ENCODE data around the gene HPCAL1.

Gene HPCAL1

DNA sequence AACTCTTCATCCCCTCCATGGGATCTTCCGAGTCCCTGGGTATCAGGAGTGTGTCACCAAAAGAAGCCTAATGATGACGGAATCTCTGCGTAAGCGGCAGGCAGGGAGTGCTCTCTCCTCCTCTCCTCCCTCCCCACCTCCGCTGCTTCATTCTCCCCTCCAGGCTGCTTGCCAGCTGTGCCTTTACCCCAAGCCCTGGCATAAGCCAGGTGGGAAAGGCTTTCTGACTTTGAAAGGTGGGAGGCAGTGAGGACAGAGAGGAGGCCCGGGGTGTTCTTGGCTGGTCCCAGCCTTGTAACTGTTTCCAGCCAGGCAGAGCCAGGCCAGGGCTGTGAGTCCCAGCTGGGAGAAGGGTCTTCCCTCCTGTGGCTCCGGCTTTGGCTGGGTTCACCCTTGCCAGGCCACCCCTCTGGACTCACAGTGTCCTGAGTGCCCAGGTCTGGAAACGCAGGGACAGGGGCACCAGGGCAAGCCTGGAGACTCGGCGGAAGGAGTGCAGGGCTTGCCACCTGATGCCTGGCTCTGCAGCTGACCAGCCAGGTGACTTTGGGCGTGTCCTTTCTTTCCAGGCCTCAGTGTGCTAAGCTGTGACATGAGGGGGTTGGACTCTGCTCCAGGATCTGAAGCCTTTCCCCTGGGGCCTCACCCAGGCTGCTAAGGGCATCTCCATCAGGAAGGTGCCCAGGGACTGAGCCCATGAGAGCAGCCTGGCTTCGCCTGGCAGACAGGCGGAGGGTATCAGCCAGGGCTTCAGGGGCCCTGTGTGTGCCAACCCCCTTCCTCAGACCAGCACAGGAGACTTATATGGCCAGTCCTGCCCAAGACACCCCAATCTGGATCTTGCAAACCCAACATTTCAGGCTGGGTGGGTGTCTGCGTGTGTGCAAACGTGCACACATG is 32.7 kb upstream of the HPCAL1 start:
- DNase-seq = no peak

DNA sequence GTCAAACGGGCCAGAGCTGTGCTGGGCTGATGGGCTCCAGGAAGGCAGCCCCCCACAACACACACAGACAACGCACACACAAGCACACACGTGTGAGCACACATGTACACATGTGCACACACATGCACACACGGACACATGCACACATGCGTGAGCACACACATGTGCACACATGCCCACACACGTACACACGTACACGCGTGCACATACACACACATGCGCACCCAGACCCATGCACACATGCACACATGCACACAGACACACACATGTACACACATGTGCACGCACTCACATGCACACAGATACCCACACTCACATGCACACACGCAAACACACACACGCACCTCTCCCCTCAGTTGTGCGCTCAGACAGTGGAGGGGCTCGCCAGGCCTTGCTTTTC is 31.2 kb upstream of the HPCAL1 start:
- no peak for DNase-seq

DNA sequence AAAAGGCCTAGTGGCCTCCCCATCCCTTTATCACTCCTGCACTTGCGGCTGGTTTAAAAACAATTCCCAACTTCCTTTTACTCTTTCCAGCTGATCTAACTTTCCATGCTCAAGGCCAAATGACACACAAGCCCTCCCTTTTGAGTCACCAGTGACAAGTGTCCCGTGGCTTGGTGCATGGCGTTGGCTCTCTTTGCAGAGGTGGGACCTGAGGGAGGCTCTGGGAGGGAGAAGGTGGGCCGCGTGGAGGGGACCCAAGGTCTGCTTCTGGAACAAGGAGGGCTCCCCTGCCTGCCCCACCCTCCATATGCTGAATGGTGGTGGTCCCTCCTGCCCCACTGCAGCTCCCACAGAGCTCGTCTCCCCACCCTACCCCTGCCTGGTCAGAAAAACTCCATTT is 30.8 kb upstream of the HPCAL1 start:
- no peak for DNase-seq

DNA sequence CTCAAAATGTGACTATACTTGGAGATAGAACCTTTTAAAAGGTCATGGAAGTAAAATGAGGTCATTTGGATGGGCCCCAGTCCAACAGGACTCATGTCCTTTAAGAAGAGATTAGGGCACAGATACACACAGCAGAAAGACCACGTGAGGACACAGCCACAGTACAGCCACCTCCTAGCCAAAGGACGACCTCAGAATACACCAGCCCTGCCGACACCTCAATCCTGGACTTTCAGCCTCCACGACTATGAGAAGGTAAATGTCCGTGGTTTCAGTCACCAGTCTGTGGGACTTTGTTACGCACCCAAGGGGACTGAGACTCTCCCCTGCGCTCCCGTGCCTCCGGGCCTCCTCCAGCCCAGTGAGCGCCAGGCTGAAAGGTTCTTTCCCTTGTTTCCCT is 30.2 kb upstream of the HPCAL1 start:
- no peak for DNase-seq

DNA sequence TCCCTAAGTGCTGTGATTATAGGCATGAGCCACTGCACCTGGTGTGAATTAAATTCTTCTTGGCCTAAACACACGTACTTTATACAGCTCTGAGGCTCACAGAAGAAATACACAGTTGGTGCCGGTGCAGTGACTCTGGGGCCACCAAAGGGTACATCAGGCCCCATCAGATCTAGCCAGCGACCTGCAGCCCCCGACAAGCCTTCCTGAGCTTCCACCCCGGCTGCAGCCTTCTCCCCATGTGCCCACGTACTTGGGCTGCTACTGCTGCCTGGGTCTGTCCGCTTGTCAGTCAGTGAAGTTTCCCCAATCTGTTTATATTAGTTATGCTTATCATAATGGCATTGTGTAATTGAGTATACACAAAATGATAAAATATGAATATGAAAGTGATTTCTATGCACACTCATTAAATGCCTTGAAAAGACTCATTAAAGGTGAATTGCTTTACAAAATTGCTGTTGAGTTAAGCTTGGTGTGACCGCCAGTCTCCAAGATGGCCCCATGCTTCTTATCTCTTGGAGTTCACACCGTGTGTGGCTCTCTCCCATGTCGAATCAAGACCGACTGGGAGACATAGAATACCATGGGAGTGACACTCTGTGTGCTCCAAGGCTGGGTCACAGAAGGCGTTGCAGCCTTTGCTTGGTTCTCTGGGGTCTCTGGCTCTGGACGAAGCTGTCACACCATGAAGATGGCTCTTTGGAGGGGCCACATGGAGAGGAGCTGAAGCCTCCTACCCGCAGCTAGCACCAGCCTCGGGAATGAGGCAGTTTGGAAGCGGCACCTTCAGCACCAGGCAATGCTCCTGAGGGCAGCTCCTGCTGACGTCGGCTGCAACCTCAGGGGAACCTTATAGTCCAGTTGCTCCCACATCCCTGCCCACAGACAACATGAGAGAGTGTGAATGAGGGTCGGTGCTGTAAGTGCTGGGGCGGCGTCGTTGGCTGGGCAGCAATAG is 29.2 kb upstream of the HPCAL1 start:
- DNase-seq = no peak

DNA sequence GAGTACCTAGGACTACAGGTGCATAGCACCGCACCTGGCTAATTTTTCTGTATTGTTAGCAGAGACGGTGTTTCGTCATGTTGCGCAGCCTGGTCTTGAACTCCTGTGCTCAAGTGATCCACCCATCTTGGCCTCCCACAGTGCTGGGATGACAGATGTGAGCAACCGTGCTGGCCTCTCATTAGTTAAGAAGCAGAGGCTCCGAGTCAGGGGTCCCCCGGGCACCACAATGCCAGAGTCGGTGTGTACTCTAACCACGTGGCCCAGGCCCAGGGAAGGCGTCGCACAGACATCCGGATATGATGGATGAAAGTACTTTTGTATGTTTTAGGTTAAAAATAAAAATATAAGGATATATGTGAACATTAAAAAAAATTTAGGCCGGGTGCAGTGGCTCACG is 28.3 kb upstream of the HPCAL1 start:
- no peak for DNase-seq

DNA sequence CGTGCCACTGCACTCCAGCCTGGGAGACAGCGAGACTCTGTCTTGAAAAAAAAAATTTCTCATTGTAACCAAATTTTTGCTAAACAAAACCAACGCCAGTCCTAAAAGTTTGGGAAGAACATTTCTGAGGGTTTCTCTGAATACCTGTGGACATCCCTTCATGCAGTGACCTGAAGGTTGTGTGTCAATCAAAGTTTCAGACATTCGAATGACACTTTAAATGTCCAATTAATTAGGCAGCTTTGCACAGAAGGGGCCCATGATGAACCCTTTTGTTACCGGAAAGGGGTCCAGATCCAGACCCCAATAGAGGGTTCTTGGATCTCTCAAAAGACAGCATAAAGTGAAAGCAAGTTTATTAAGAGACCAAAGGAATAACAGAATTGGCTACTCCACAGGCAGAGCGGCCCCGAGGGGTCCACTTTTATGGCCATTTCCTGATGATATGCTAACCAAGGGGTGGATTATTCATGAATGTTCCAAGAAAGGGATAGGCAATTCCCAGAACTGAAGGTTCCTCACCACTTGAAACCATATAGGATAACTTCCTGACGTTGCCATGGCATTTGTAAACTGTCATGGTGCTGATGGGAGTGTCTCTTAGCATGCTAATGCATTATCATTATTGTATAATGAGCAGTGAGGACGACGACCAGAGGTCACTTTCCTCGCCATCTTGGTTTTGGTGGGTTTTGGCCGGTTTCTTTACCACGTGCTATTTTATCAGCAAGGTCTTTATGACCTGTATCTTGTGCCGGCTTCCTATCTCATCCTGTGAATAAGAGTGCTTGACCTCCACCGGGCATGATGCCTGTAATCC is 27.5 kb upstream of the HPCAL1 start:
- no peak for DNase-seq

DNA sequence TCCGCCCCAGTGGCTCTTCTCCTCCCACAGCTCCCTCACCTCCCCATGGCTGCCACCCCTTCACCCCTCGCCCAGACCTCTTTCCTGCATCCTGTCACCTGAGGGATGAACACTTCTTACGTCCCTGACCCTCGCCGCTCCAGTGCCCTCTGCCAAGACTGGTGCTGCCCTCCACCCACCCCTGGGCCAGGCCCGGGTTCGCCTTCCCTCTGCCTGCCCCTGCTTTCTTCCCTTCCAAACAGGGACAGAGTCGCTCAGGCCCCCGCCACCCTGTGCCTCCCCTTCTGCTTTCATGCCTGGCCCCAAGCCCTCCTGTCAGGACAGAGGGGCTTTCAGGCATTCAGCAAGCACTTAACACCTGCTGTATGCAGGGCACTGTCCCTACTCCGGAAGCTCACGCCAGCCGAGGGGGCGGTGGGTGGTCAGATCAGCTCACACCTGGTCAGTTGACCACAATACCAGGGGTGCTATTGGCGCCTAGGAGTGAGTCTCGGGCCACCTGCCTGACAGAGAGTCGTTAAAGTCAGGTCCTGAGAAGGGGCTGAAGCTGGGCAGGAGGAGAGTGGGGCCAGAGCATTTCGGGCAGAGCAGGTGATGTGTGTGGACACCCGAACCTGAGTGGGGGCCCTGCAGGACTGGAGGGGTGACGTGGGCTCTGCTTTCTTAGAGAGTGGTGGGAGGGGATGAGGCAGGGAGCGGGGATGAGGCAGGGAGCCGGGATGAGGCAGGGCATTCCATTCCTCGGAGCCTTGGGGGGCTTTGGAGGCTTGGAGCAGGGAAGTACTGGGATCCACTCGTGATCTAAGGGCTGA is 26.0 kb upstream of the HPCAL1 start:
- no peak for DNase-seq

DNA sequence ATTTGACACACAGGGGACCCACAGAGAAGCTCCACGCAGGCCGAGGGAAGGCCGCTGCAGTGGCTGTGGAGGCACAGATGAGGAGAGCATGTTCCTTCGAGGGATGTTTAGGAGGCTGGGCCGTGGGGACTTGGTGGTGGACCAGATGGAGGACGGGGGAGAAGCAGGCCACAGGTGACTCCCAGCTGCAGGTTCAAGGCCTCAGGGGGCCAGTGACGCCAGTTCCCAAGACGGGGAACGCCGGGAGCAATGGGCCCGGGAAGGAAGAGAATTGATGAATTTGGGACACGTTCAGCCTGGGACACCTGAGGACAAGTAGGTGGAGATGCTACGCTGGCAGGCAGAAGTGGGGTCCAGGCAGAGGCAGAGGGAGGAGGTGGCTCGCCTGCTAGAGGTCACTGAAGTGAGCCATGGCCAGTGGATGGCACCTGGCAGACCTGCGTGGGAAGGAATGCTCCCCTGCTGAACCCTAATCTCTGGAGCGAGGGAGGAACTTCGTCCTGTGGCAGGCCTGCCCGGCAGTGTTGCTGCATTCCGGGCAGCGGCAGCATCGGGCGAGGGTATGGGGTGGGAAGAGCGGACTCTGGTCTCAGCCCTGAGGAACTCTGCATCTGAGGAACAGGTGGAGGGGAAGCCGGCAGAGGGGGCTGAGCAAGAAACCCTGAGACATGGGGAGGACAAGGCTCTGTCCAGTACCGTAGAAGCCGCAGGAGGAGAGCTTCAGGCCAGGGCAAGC is 25.2 kb upstream of the HPCAL1 start:
- DNase-seq = no peak

DNA sequence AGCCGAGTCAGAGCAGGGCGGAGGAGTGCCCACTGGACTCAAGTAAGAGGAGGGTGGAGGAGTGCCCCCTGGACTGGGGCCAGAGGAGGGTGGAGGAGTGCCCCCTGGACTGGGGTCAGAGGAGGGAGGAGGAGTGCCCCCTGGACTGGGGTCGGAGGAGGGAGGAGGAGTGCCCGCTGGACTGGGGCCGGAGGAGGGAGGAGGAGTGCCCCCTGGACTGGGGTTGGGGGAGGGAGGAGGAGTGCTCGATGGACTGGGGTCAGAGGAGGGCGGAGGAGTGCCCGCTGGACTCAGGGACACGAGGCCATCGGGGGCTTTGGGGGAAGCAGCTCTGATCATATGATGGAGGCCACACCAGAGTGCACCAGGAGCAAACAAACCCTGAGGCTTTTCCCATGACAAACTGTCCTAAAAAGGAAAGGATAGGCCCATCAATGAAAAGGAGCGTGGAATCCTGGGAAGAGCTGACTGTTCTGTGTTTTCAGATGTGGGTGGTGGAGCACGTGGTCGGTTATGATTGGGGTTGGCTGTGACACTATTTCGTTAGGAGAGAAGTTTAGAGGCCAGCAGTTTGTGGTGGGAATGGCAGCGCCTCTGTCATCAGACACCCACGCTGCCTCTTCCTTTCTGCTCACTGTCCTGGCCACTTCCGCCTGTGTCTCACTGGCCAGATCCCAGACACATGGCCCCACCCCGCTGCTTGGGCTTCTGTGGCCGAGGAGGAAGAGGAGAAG is 24.5 kb upstream of the HPCAL1 start:
- DNase-seq = no peak

DNA sequence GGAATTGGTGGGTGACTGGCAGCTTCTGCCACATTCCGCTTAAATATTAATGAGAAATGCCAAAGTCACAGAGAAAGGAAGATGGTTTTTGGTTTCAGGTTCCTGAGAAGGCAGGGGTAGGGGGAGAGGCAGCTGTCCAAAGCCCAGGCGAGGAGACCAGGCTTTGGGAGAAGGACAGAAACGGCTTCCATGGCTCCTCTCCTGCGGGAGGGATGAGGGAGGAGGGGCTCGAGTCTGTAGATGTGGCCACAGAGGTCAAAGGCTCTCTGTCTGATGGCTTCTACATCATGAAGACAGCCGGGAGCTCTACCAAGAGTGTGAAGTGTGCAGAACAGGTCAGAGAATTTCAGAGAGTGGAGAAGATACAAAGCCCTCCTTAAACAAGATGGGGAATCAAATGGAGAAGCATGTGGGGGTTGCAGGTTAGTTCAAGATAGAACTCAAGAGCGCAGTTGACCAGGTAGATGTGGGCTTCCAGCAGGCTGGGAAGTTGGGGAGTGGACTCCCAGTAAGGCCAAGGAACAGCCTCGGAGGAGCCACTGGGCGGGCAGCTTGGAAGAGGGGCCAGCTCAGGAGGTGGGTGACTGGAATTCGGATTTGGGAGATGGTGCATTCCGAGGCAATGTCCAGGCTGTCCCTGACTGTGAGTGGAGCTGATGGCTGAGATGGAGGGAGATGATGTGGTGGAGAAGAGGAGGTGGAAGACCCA is 23.8 kb upstream of the HPCAL1 start:
- no peak for DNase-seq

DNA sequence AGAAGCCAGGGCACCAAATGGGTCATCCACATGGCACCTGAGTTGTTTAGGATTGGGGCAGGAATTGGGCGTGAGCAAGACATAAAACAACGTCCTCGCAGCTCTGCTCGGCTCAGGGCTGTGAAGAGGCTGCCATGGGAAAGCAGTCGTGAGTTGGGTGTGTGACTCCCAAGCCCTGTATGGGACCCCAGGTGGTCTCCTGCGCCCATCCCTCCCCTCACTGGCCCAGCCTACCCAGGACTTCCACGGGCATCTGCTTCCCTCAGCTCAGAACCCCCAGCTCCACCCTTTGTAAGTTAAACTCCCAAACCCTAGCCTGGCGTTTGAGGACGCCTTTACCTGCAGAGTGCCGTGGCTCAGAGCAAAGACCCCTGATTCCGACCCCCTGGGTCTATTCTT is 23.2 kb upstream of the HPCAL1 start:
- no peak for DNase-seq

DNA sequence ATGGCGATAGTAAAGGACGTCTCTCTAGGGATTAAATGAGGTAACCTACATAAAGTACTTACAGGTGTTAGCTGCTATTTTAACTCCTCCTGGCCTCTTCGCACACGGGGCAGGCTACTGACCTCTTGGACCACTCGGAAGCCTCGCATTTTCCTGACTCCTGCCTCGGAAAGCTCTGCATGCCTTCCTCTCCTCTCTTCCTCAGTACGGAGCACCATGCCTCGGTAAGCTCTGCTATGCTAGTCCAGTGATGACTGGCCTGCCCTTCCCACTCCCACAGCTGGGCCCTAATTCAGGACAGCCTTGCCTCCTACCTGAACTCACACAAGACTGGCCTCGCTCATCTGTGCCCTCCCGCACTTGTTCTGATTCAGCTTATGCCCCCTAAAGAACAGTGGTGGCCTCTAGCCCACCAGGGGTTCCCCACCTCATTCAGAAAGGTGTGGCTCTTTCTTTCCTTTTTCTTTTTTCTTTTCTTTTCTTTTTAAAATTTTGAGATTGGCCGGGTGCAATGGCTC is 22.7 kb upstream of the HPCAL1 start:
- no peak for DNase-seq

DNA sequence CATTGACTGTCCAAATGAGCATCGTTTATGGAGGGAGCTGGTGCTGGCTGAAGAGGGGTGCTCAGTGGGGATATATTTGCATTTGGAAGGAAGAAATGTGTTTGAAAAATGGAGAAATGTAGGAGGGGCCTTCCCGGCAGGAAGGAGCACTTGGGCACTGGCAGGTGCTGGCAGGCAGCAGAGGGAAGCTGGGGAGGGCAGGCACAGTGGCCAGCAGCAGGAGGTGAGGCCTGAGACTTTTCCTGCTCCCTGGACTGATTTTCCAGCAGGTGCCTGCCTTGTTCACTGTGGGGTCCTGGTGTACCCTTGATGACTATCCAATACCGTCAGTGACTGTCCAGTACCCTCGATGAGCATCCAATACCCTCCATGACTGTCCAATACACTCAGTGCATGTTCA is 20.8 kb upstream of the HPCAL1 start:
- DNase-seq = no peak

DNA sequence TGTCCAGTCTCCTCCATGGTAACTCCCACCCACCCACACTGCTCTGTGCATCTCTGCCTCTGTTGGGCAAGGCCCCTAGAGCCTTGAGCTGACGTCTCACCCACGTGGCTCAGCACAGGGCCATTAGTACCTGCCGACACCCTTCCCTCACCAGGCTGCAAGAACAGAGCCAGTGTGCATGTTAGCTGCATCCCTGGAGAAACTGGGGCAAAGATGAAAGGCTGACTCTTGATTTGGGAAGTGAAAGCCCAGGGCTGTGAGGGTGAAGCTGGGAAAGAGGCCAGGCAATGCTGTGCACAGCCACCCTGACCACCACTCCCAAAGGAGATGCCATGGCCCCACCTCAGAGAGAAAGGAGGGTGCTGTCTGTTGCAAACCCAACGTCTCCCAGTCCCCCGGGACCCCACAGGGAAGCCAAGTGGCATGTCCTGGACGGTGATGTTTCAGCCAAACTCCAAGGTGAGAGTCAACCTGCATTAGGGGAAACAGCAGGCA is 20.0 kb upstream of the HPCAL1 start:
- no peak for DNase-seq

DNA sequence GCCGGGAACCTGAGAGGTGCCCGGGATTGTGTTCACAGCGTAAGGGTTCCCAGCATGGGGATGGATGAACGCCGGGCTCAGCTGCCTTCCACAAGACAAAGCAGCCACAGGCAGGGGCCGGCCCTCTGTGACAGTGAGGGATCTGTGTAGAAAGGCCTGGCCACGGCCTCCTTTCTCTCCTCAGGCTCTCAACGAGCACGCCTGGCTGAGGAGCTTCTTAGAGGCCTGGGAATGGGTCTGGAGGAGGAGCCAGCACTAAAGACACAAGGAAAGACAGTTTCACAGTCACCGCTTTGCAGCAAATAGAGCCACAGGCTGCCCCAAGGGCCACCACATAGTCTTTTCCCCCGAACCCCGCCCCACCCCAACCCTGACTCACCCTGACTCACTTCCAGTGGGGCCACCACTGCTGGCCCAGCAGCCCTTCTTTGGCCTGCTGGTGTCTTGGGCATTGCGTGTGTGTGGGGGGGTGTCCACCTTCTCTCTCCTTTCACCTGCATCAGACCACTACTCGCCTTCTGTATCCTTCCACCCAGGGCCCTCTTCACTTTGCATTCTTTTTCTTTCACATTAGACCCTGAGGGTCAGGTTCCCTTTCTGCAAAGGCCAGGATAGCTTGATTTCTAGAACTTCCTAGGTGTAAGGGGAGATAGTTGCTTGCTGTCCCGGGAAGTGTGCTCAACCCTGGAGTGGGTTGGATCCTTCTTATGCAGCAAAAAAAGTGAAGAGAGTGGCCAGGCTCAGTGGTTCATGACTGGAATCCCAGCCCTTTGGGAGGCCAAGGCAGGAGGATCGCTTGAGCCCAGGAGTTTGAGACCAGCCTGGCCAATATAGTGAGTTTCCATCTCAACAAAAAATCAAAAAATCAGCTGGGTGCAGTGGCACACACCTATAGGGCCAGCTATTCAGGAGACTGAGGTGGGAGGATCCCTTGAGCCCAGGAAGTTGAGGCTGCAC is 19.3 kb upstream of the HPCAL1 start:
- DNase-seq = no peak

DNA sequence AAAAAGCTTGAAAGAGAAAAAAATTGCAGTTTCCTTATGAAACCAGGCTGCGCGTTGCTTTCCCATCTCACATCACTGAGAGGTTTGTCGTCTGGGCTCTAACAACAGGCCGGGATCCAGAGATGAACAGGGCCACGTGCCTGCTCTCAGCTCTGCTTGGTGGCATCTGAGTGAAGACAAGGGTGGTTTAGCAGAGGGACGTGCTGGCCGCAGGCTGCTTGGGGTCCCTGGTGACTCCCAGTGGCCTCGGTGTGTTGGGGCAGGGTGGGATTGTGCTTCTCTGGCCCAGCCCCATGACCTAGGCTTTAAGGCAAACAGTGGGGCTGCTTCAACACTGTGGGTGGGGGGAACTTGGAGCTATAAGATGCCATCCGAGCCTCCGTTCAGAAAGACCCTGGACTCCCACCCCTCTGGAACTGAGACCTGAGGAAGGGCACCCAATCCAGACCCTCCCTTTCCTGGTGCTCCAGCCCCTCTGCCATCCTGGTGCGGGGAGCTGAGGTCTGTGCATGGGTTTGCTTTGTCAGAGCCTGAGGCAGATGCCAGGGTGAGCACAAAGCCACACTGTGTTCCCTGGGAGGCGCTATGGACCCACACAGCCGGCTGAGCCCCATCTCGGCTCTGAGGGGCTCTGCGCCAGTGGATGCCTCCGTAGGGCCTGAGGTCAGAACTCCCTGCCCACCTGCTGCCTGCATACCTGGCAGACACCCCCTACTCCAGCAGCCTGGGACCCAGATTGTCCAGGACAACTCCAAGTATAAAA is 18.4 kb upstream of the HPCAL1 start:
- no peak for DNase-seq

DNA sequence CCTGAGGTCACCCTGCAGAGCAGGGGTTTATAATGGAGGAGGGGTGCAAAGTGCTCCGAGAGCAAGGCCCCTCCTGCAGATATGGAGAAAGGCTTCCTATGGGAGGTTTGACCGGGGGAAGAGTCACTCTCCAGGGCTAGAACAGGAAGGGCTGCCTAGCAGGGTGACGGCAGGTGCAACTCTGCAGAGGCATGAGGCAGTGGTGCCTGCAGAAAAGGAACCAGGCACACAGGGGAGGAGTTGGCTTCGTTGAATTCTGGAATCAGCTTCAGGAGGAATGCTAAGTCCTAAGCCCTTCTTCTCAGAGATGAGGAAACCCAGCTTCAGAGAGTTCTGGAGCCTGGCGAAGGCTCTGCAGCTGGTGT is 17.5 kb upstream of the HPCAL1 start:
- no peak for DNase-seq

Data from activated CD4-positive, alpha-beta T cell treated with anti-CD3 and anti-CD28 coated beads, Interleukin-2, amount 50 U/mL, for 1 hour (primary cell).